Mucosa of descending colon (tissue), 3 donors: ENCODE results near the gene LTB. TPM values are rescaled to one million over a fixed set of nuclear protein-coding genes. Genes with fewer than 3 reads are reported as not detected.

Experiments used
- ATAC-seq: fragments of 200-7000 bp; cut with Tn5 transposase; one replicate; pipeline ENCODE4 v1.9.1; 2020; ENCODE audit warnings: mild to moderate bottlenecking, moderate library complexity
- DNase-seq, 3 donors: peaks; one replicate each; pipeline ENCODE4 v3.0.0-alpha.2; 2020
- H3K36me3 ChIP-seq: fragments of 200-600 bp; one replicate; pipeline ENCODE4 v1.8.0; 2021; ENCODE audit warnings: low read depth, mild to moderate bottlenecking
- H3K4me1 ChIP-seq: fragments of 200-600 bp; one replicate; pipeline ENCODE4 v1.8.0; 2021; ENCODE audit warnings: low read depth, mild to moderate bottlenecking
- H3K4me3 ChIP-seq: fragments of 200-600 bp; one replicate; pipeline ENCODE4 v1.8.0; 2021; ENCODE audit warnings: mild to moderate bottlenecking
- H3K9me3 ChIP-seq: fragments of 200-600 bp; one replicate; pipeline ENCODE4 v1.8.0; 2021; ENCODE audit warnings: mild to moderate bottlenecking
- intact Hi-C, 2 donors: fragments of 100-400 bp; cut with DNase I in 1 of 2; cut with micrococcal nuclease in 1 of 2; formaldehyde crosslinking; loops; one replicate each; pipeline versions ENCODE4 v1.11.0 to v1.11.1; 2022; cut with DNase I, micrococcal nuclease
- total RNA-seq, 3 donors: library from RNA; stranded (reverse); fragmentation: NEBNext Ultra II Directional in 2 of 3; extraction: Animal tissue kit (Norgen Biotek cat#: 25700) in 2 of 3; gene quantifications; one replicate each; pipeline versions ENCODE4 v1.2.1 to v1.2.4, GENCODE V29; 2021 to 2023
- TF ChIP-seq, protein P1 (sequence below): fragments of 200-600 bp; IDR thresholded peaks from one replicate; pipeline ENCODE4 v1.8.0; 2022; ENCODE audit warnings: antibody characterized with exemption, mild to moderate bottlenecking
- donor health status: DM: no; HTN: no; CAD: no; lungs with moderate emphysema.
- donor health status: DM: no; HTN: no; CAD: no.
- donor health status: DM: no; HTN: yes; CAD: no.

The LTB gene
- total RNA-seq, 3 donors from 2014 or later, result 2.1 to 3.4 (median 2.2) TPM

DNA sequence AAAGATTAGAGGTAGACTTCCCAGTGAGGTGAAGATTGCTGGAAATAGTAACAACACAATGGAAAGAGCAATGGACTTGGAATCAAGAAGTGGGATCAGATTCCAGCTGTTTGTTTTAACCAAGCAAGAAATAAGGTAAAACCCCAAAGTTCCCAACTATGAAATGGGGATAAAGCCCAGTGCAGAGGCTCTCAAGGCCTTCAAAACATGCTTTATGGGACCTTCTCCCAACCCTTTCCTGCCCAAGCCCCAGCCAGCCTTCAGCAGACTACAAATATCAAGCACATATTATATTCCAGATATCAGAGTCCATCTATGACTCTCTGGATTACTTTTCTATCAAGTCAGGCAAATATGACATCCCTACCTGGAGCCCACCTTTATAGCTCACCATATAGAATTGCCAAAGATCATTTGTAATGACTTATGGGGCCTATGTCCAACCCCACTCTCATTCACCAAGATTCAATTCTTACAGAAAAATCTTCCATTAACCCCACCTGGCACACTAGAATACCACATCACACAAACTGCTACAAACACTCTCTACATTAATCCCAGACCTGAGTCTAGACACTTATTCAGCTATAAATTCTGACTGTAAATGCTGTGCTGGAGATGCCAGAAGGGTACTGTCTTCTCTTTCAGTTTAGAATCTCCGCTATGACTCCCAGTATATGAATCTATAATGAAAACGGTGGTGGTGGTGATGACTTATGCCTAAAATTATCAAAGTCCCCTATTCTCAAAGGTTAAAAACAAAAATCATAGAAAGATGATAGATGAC lies 46.5 kb downstream of the LTB start:
- DNase-seq (no peak), ATAC-seq (no peak)
- peaks cover 48% of the 10 kb centered on the region for H3K36me3 ChIP-seq
- peaks cover 22% of the 10 kb centered on the region for H3K4me1 ChIP-seq
- no peak overlapping the region for H3K4me3 ChIP-seq
- intact Hi-C loops, result no loop called here
- TF ChIP-seq, protein P1, sequence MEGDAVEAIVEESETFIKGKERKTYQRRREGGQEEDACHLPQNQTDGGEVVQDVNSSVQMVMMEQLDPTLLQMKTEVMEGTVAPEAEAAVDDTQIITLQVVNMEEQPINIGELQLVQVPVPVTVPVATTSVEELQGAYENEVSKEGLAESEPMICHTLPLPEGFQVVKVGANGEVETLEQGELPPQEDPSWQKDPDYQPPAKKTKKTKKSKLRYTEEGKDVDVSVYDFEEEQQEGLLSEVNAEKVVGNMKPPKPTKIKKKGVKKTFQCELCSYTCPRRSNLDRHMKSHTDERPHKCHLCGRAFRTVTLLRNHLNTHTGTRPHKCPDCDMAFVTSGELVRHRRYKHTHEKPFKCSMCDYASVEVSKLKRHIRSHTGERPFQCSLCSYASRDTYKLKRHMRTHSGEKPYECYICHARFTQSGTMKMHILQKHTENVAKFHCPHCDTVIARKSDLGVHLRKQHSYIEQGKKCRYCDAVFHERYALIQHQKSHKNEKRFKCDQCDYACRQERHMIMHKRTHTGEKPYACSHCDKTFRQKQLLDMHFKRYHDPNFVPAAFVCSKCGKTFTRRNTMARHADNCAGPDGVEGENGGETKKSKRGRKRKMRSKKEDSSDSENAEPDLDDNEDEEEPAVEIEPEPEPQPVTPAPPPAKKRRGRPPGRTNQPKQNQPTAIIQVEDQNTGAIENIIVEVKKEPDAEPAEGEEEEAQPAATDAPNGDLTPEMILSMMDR, result no peak
- H3K9me3 ChIP-seq, result no peaks in the 10 kb centered on the region

- TF ChIP-seq, protein P1, result no peak
- Histone ChIP-seq H3K4me1 (peaks cover 11% of the 10 kb centered on the region), H3K36me3 (peaks cover 53% of the 10 kb centered on the region), H3K9me3 (no peaks in the 10 kb centered on the region), H3K4me3 (no peak overlapping the region)
- no peak for DNase-seq
- ATAC-seq, result no peak
- intact Hi-C loops, result no loop called here
Measured at GRCh38 chr6:31534521-31535040, 47.6 kb downstream of the LTB start.

- TF ChIP-seq, protein P1, result no peak
- ATAC-seq, result no peak
- no peak for DNase-seq
- Histone ChIP-seq H3K36me3 (peaks cover 50% of the 10 kb centered on the region), H3K9me3 (no peaks in the 10 kb centered on the region), H3K4me3 (no peak overlapping the region), H3K4me1 (peaks cover 5% of the 10 kb centered on the region)
- intact Hi-C loops, result no loop called here
Measured at GRCh38 chr6:31534011-31534410, 48.2 kb downstream of the LTB start.

- H3K9me3 ChIP-seq, result no peaks in the 10 kb centered on the region
- TF ChIP-seq, protein P1, result no peak
- H3K4me1 ChIP-seq, result no peaks in the 10 kb centered on the region
- no peak for DNase-seq
- no peak for ATAC-seq
- intact Hi-C loops, result no loop called here
- peaks cover 44% of the 10 kb centered on the region for H3K36me3 ChIP-seq
- no peak overlapping the region for H3K4me3 ChIP-seq
Measured at GRCh38 chr6:31533455-31533841, 48.8 kb downstream of the LTB start.

DNA sequence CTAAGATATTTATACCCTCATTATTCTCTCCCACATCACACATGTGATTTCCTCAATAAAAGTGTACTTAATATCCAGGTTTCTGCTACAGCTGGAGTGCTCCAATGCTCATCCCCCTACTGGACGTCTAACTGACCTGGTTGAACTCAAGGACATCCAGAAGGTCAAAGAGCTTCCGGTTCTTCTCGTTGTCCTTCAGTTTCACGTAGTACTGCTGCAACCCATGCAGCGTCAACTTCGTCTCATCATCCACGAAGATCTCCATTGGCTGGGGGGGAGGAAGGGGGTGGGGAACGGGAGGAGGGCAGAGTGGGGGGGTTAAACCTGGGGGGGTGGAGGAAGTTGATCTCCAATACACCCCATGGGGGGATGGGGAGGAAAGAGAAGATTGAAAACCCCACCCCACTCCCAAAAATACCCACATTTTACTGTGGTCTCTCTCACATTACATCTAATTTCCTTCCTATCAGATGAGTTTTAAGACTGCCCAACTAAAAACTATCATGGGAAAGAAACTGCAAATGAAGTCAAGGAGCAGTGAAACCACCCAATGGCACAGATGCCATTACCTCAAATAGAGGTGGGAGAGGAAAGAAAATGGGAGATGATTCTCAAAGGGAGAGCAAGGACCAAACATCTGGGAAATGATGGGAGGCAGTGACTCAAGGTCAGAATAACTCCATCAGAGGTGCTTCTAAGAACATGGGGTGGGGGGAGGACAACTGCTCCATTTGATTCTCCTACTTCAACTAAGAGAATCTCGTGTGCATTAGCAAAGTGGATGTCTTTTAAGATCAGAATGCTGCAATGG lies 49.4 kb downstream of the LTB start:
- no peak for ATAC-seq
- TF ChIP-seq, protein P1, result no peak
- intact Hi-C loops, result no loop called here
- no peaks in the 10 kb centered on the region for H3K9me3 ChIP-seq
- no peak overlapping the region for H3K4me3 ChIP-seq
- H3K36me3 ChIP-seq, result peaks cover 39% of the 10 kb centered on the region
- no peak for DNase-seq
- H3K4me1 ChIP-seq, result no peaks in the 10 kb centered on the region
